Endothelial cell of umbilical vein (primary cell): ENCODE data around the gene LPIN1. TPM values are rescaled to one million over a fixed set of nuclear protein-coding genes. Genes with fewer than 3 reads are reported as not detected.

ENCODE experiments used
- BruUV-seq: library from RNA; stranded (reverse); fragments of 400-500 nt; replicated peaks from 2 replicates; lab custom pipeline; 2021; lab: Mats Ljungman, UMichigan
- CTCF ChIA-PET: fragments of 300-600, 350-600 bp; sonication (Branson Sonifier 250); formaldehyde crosslinking; loops from one replicate; lab custom pipeline; 2021; ENCODE audit warnings: antibody characterized with exemption, inconsistent platforms; lab: Charles Lee
- POLR2A ChIA-PET: fragments of 300-600, 350-600 bp; sonication (Branson Sonifier 250); formaldehyde crosslinking; loops from one replicate; lab custom pipeline; 2021; ENCODE audit warnings: antibody characterized with exemption, inconsistent platforms; lab: Charles Lee
- DNase-seq: peaks from one replicate; pipeline ENCODE4 v3.0.0-alpha.2; 2011; ENCODE audit warnings: low read depth, low spot score
- FAIRE-seq: peaks from 2 replicates; lab custom pipeline; 2011; peaks lifted over from hg19 to GRCh38; lab: Jason Lieb, UNC
- H2AFZ ChIP-seq: 2 replicates; pipeline ENCODE4 v1.6.0; 2012; ENCODE audit warnings: low read depth, low read length, control low read depth, inconsistent platforms
- H3K27ac ChIP-seq: 2 replicates; pipeline ENCODE4 v1.5.1; 2011; ENCODE audit warnings: low read depth, mild to moderate bottlenecking, control low read depth, low read length, moderate library complexity; ENCODE audit not compliant: insufficient read depth
- H3K27me3 ChIP-seq, 2 experiments: 2 replicates each; pipeline versions ENCODE4 v1.6.0 to v1.6.1; 2011; ENCODE audit warnings: low read length in 2 of 2, mixed read lengths in 1 of 2; ENCODE audit not compliant: control insufficient read depth in 2 of 2, insufficient read depth in 2 of 2
- H3K36me3 ChIP-seq, 2 experiments: 2 replicates in 1 of 2; 3 replicates in 1 of 2; pipeline ENCODE4 v1.5.1; 2011; ENCODE audit warnings: low read length in 2 of 2, mild to moderate bottlenecking in 1 of 2, moderate library complexity in 1 of 2; ENCODE audit not compliant: control insufficient read depth in 2 of 2, insufficient read depth in 2 of 2; ENCODE audit errors: extremely low read depth in 1 of 2
- H3K4me1 ChIP-seq: 3 replicates; pipeline ENCODE4 v1.5.1; 2011; ENCODE audit warnings: mild to moderate bottlenecking, low read length; ENCODE audit not compliant: control insufficient read depth, insufficient read depth; ENCODE audit errors: extremely low read depth
- H3K4me2 ChIP-seq: 2 replicates; pipeline ENCODE4 v1.6.1; 2011; ENCODE audit warnings: low read length, control low read depth, mixed read lengths; ENCODE audit not compliant: insufficient read depth
- H3K4me3 ChIP-seq, 3 experiments: fragments of 200-600 bp in 1 of 3; sonication (generic), shearing (Covaris generic) in 1 of 3; replicated peaks in 1 of 3; 2 replicates each; pipeline ENCODE4 v1.5.1; 2011 to 2016; ENCODE audit warnings: control low read depth in 3 of 3, low read length in 3 of 3, mild to moderate bottlenecking in 2 of 3, inconsistent platforms in 1 of 3, low read depth in 1 of 3, moderate library complexity in 1 of 3; ENCODE audit not compliant: insufficient read depth in 1 of 3
- H3K79me2 ChIP-seq: 2 replicates; pipeline ENCODE4 v1.6.0; 2012; ENCODE audit warnings: low read length, inconsistent platforms; ENCODE audit not compliant: control insufficient read depth, insufficient read depth
- H3K9ac ChIP-seq: replicated peaks from 2 replicates; pipeline ENCODE3; 2011; ENCODE audit warnings: low read length, control low read depth; ENCODE audit not compliant: insufficient read depth; ENCODE audit errors: extremely low read depth
- H3K9me1 ChIP-seq: replicated peaks from 3 replicates; pipeline ENCODE4 v1.6.0; 2011; ENCODE audit warnings: mild to moderate bottlenecking, low read length; ENCODE audit not compliant: control insufficient read depth, insufficient read depth; ENCODE audit errors: extremely low read depth
- H3K9me3 ChIP-seq: replicated peaks from 2 replicates; pipeline ENCODE4 v1.5.1; 2012; ENCODE audit warnings: low read length, inconsistent platforms; ENCODE audit not compliant: control insufficient read depth, insufficient read depth
- H4K20me1 ChIP-seq: replicated peaks from 2 replicates; pipeline ENCODE3; 2011; ENCODE audit warnings: mild to moderate bottlenecking, low read length; ENCODE audit not compliant: control insufficient read depth, insufficient read depth; ENCODE audit errors: extremely low read depth
- EZH2 ChIP-seq: IDR thresholded peaks from 2 replicates; pipeline ENCODE4 v1.6.1; 2012; ENCODE audit warnings: borderline replicate concordance, low read depth, mild to moderate bottlenecking, moderate library complexity, low read length, inconsistent platforms; ENCODE audit not compliant: severe bottlenecking
- FOS ChIP-seq: IDR thresholded peaks from 2 replicates; pipeline ENCODE4 v1.6.1; 2011; ENCODE audit warnings: mild to moderate bottlenecking, low read length, moderate library complexity, borderline replicate concordance; ENCODE audit not compliant: insufficient read depth
- GATA2 ChIP-seq: IDR thresholded peaks from 2 replicates; pipeline ENCODE4 v1.7.0; 2011; ENCODE audit warnings: low read depth, mild to moderate bottlenecking, moderate library complexity, mixed read lengths, low read length; ENCODE audit not compliant: insufficient read length, insufficient read depth
- JUN ChIP-seq: IDR thresholded peaks from 2 replicates; pipeline ENCODE4 v1.6.1; 2011; ENCODE audit warnings: borderline replicate concordance, low read depth; ENCODE audit not compliant: insufficient read length, insufficient read depth
- MYC ChIP-seq: IDR thresholded peaks from one replicate; pipeline ENCODE4 v1.6.1; 2011; ENCODE audit warnings: mild to moderate bottlenecking, low read depth, low read length
- POLR2A ChIP-seq: IDR thresholded peaks from 2 replicates; pipeline ENCODE4 v1.6.1; 2012; ENCODE audit warnings: low read depth, mild to moderate bottlenecking, control low read depth, low read length
- POLR2AphosphoS5 ChIP-seq: IDR thresholded peaks from 2 replicates; pipeline ENCODE4 v1.6.1; 2012; ENCODE audit warnings: low read depth, mild to moderate bottlenecking, control low read depth, low read length, moderate library complexity; ENCODE audit not compliant: insufficient read depth
- dilution Hi-C: fragments of 300-500 bp; cut with MboI; formaldehyde crosslinking; loops from one replicate; pipeline ENCODE4 v1.15.0; 2019; ENCODE audit warnings: low sequenced_read_pairs; ENCODE audit not compliant: extremely low pct_ligation_motif_present
- intact Hi-C: fragments of 100-400 bp; cut with micrococcal nuclease; formaldehyde crosslinking; loops from one replicate; pipeline ENCODE4 v1.10.0; 2022
- polyA plus RNA-seq, 4 experiments: library from polyadenylated mRNA; depleted of rRNA in 3 of 4; stranded (reverse) in 3 of 4; unstranded in 1 of 4; fragments of >200 nt; gene quantifications; 2 replicates each; pipeline versions ENCODE4 v1.2.1 to v1.2.3, GENCODE V29; 2011 to 2012; ENCODE audit warnings: missing spikeins in 1 of 4
- total RNA-seq: library from RNA; stranded (reverse); gene quantifications from 2 replicates; pipeline ENCODE4 v1.2.3, GENCODE V29; 2021
- TF ChIP-seq, protein P1 (sequence below): IDR thresholded peaks from 2 replicates; pipeline ENCODE4 v1.6.1; 2011; ENCODE audit not compliant: insufficient read depth, insufficient read length
- TF ChIP-seq, protein P2 (sequence below), 2 donors: IDR thresholded peaks; 1 replicate in 1 of 2; 2 replicates in 1 of 2; pipeline ENCODE4 v1.5.1; 2011; ENCODE audit warnings: low read length in 2 of 2, mild to moderate bottlenecking in 2 of 2, moderate library complexity in 2 of 2, control low read depth in 1 of 2, inconsistent platforms in 1 of 2, low read depth in 1 of 2; ENCODE audit not compliant: insufficient read depth in 1 of 2; ENCODE audit errors: extremely low read depth in 1 of 2

Gene LPIN1
- total and polyA plus RNA-seq, 2 donors (not counting 3 experiments of a cell fraction or from before 2014, with no cell fraction given): 26.6 to 80.4 TPM

DNA sequence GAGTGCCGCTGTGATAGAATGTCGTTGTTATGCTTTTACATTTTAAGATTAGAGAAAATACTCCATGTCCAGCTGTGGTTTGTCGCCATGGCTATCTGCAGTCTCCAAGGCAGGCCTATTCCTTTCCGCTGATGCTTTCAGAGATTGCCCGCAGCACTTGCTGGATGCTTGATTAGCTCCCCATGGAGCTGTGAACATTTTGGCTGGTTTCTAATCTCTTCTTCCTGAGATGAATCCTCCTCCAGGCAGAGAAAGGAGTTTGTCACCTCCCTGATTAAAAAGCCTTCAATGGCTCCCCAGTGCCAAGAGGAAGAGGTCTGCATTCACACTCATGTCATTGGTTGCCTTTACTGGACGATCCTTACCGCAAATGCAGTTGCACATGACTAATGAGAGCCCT is 32.6 kb upstream of the LPIN1 start:
- peaks cover 4% of the 10 kb centered on the region for H3K4me1 ChIP-seq
- TF ChIP-seq MYC (no peak), GATA2 (no peak), EZH2 (no peak), POLR2A (no peak), JUN (no peak), FOS (no peak), POLR2AphosphoS5 (no peak)
- TF ChIP-seq, protein P1, sequence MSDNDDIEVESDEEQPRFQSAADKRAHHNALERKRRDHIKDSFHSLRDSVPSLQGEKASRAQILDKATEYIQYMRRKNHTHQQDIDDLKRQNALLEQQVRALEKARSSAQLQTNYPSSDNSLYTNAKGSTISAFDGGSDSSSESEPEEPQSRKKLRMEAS: no peak
- TF ChIP-seq, protein P2, sequence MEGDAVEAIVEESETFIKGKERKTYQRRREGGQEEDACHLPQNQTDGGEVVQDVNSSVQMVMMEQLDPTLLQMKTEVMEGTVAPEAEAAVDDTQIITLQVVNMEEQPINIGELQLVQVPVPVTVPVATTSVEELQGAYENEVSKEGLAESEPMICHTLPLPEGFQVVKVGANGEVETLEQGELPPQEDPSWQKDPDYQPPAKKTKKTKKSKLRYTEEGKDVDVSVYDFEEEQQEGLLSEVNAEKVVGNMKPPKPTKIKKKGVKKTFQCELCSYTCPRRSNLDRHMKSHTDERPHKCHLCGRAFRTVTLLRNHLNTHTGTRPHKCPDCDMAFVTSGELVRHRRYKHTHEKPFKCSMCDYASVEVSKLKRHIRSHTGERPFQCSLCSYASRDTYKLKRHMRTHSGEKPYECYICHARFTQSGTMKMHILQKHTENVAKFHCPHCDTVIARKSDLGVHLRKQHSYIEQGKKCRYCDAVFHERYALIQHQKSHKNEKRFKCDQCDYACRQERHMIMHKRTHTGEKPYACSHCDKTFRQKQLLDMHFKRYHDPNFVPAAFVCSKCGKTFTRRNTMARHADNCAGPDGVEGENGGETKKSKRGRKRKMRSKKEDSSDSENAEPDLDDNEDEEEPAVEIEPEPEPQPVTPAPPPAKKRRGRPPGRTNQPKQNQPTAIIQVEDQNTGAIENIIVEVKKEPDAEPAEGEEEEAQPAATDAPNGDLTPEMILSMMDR (IDR thresholded peaks at IDR 0.05; ENCODE audit: extremely low read depth in 1 of 2, insufficient read depth in 1 of 2, low read depth in 1 of 2, low read length in 2 of 2): no peak
- dilution Hi-C loops: no loop called here
- H3K9ac ChIP-seq: no peak overlapping the region
- H4K20me1 ChIP-seq: no peaks in the 10 kb centered on the region
- H3K79me2 ChIP-seq: no peaks in the 10 kb centered on the region
- no peak overlapping the region for H2AFZ ChIP-seq
- intact Hi-C loops: no loop called here
- no peaks in the 10 kb centered on the region for H3K36me3 ChIP-seq
- peaks cover 13 to 18% of the 10 kb centered on the region in 2 experiments for H3K27me3 ChIP-seq
- H3K4me3 ChIP-seq: no peak overlapping the region
- ChIA-PET CTCF (interaction anchor here (1.6 kb wide), 1 partner anchor 21 kb away, joined by 5 read pairs; no protein-coding TSS in a partner anchor), POLR2A (no interaction called here)
- H3K27ac ChIP-seq: no peak overlapping the region
- DNase-seq (no peak), FAIRE-seq (no peak)
- no peaks in the 10 kb centered on the region for H3K9me1 ChIP-seq
- H3K9me3 ChIP-seq: no peaks in the 10 kb centered on the region
- no TSS peak for BruUV-seq
- H3K4me2 ChIP-seq: no peak overlapping the region
